ENCODE results near the gene IFFO2.

IFFO2 gene

GRCh38 chr1:18956193-18957135 lies at the start of gene IFFO2:
TSS of gene IFFO2 (minus strand) at chr1:18956676. CDS start at chr1:18956332, 344 bp downstream.
- ATAC-seq, result peak; percentile 63 to 67

GRCh38 chr1:19006000-19006399 lies 49.5 kb upstream of the IFFO2 start:
- ATAC-seq, result no peak

- ATAC-seq, result peak; percentile 86 to 88
Measured at GRCh38 chr1:19003371-19004290, 47.2 kb upstream of the IFFO2 start.

GRCh38 chr1:19000065-19000464 lies 43.6 kb upstream of the IFFO2 start:
- no peak for ATAC-seq

GRCh38 chr1:18999359-18999758 lies 42.9 kb upstream of the IFFO2 start:
- ATAC-seq, result no peak

- ATAC-seq, result no peak
Measured at GRCh38 chr1:18998016-18998724, 41.7 kb upstream of the IFFO2 start.

GRCh38 chr1:18997508-18997907 lies 41.0 kb upstream of the IFFO2 start:
- no peak for ATAC-seq

GRCh38 chr1:18996548-18997177 lies 40.2 kb upstream of the IFFO2 start:
- no peak for ATAC-seq

- ATAC-seq, result no peak
Measured at GRCh38 chr1:18994381-18994780, 37.9 kb upstream of the IFFO2 start.

- ATAC-seq, result no peak
Measured at GRCh38 chr1:18992646-18993045, 36.2 kb upstream of the IFFO2 start.

GRCh38 chr1:18991585-18991984 lies 35.1 kb upstream of the IFFO2 start:
- no peak for ATAC-seq

- no peak for ATAC-seq
Measured at GRCh38 chr1:18989896-18990295, 33.4 kb upstream of the IFFO2 start.

GRCh38 chr1:18989176-18989799 lies 32.8 kb upstream of the IFFO2 start:
- no peak for ATAC-seq

GRCh38 chr1:18981242-18981641 lies 24.8 kb upstream of the IFFO2 start:
- no peak for ATAC-seq

GRCh38 chr1:18978706-18979105 lies 22.2 kb upstream of the IFFO2 start:
- ATAC-seq, result no peak

- ATAC-seq, result no peak
Measured at GRCh38 chr1:18977428-18977827, 21.0 kb upstream of the IFFO2 start.

GRCh38 chr1:18976096-18976495 lies 19.6 kb upstream of the IFFO2 start:
- no peak for ATAC-seq

GRCh38 chr1:18974606-18975005 lies 18.1 kb upstream of the IFFO2 start:
- ATAC-seq, result no peak

GRCh38 chr1:18974005-18974404 lies 17.5 kb upstream of the IFFO2 start:
- no peak for ATAC-seq

GRCh38 chr1:18973446-18973955 lies 17.0 kb upstream of the IFFO2 start:
- no peak for ATAC-seq

GRCh38 chr1:18972991-18973390 lies 16.5 kb upstream of the IFFO2 start:
- no peak for ATAC-seq

- peak in 1 of 2 donors; percentile 25 for ATAC-seq
Measured at GRCh38 chr1:18972531-18972930, 16.1 kb upstream of the IFFO2 start.
